ENCODE measurements around the gene CHRNA9.
A peak's percentile ranks its signal among the peaks of the same experiment; 100 is the strongest.

- peak; percentile 91 for TF ChIP-seq CTCF (IDR thresholded peaks at IDR 0.05; ENCODE audit: poor library complexity)
- no peak for TF ChIP-seq EZH2phosphoT487 (IDR thresholded peaks at IDR 0.05; ENCODE audit: low read depth, severe bottlenecking, unreplicated experiment)
Measured at GRCh38 chr4:40316782-40317635, 18.1 kb upstream of the CHRNA9 start.
